SK-N-SH (cell line): ENCODE data around the gene CDC45. TPM values are rescaled to one million over a fixed set of nuclear protein-coding genes. Genes with fewer than 3 reads are reported as not detected.

Source experiments
- CTCF ChIA-PET: fragments of 300-600, 350-600 bp; formaldehyde crosslinking; extraction: SDS; loops from one replicate; lab custom pipeline; 2021; lab: Yijun Ruan, JAX
- POLR2A ChIA-PET: fragments of 350-600 bp; sonication (Branson Sonifier 250); formaldehyde crosslinking; extraction: SDS; loops from one replicate; lab custom pipeline; 2020; ENCODE audit warnings: antibody characterized with exemption, inconsistent platforms; lab: Yijun Ruan, JAX
- DNase-seq: peaks from one replicate; pipeline ENCODE4 v3.0.0; 2012
- H2AFZ ChIP-seq: fragments of 200-600 bp; sonication (generic); 2 replicates; pipeline ENCODE4 v1.8.1; 2016; ENCODE audit warnings: antibody characterized with exemption, mild to moderate bottlenecking, low read depth
- H3F3A ChIP-seq: fragments of 200-600 bp; sonication (generic); replicated peaks from 2 replicates; pipeline ENCODE3; 2016; ENCODE audit warnings: antibody characterized with exemption, mild to moderate bottlenecking; ENCODE audit not compliant: insufficient read depth
- H3K27ac ChIP-seq, 2 experiments: fragments of 200-500 bp in 1 of 2; fragments of 200-600 bp in 1 of 2; sonication (Bioruptor generic) in 1 of 2; sonication (generic), shearing (Covaris generic) in 1 of 2; 2 replicates each; pipeline versions ENCODE4 v1.5.1 to v1.6.1; 2014 to 2016; ENCODE audit warnings: low read depth in 2 of 2, inconsistent platforms in 1 of 2, low read length in 1 of 2, mild to moderate bottlenecking in 1 of 2, mixed read lengths in 1 of 2
- H3K27me3 ChIP-seq: fragments of 200-600 bp; sonication (generic), shearing (Covaris generic); 2 replicates; pipeline ENCODE4 v1.6.1; 2016; ENCODE audit warnings: mixed run types; ENCODE audit not compliant: insufficient read depth
- H3K36me3 ChIP-seq, 2 experiments: fragments of 200-500 bp in 1 of 2; fragments of 200-600 bp in 1 of 2; sonication (Bioruptor generic) in 1 of 2; sonication (generic) in 1 of 2; replicated peaks in 1 of 2; 2 replicates each; pipeline versions ENCODE3 to v1.5.1; 2014 to 2016; ENCODE audit warnings: low read length in 1 of 2, mild to moderate bottlenecking in 1 of 2; ENCODE audit not compliant: insufficient read depth in 2 of 2, control insufficient read depth in 1 of 2
- H3K4me1 ChIP-seq, 2 experiments: fragments of 200-500 bp in 1 of 2; fragments of 200-600 bp in 1 of 2; sonication (Bioruptor generic) in 1 of 2; sonication (generic), shearing (Covaris generic) in 1 of 2; 2 replicates each; pipeline versions ENCODE4 v1.5.1 to v1.6.1; 2014 to 2016; ENCODE audit warnings: low read depth in 1 of 2, low read length in 1 of 2, mixed run types in 1 of 2; ENCODE audit not compliant: insufficient read depth in 2 of 2, control insufficient read depth in 1 of 2
- H3K4me2 ChIP-seq: fragments of 200-600 bp; sonication (generic), shearing (Covaris generic); 2 replicates; pipeline ENCODE4 v1.6.1; 2017; ENCODE audit warnings: mixed run types
- H3K4me3 ChIP-seq, 2 experiments: fragments of 200-500 bp in 1 of 2; fragments of 200-600 bp in 1 of 2; sonication (Bioruptor generic) in 1 of 2; sonication (generic), shearing (Covaris generic) in 1 of 2; 2 replicates each; pipeline versions ENCODE4 v1.5.1 to v1.8.1; 2014 to 2016; ENCODE audit warnings: low read depth in 2 of 2, inconsistent platforms in 1 of 2, low read length in 1 of 2, mild to moderate bottlenecking in 1 of 2, mixed read lengths in 1 of 2, moderate library complexity in 1 of 2
- H3K79me2 ChIP-seq: fragments of 200-600 bp; sonication (generic); 2 replicates; pipeline ENCODE4 v1.8.1; 2017; ENCODE audit warnings: mild to moderate bottlenecking; ENCODE audit not compliant: insufficient read depth
- H3K9ac ChIP-seq: fragments of 200-600 bp; sonication (generic); 2 replicates; pipeline ENCODE4 v1.6.1; 2017; ENCODE audit warnings: mixed run types
- H3K9me2 ChIP-seq: fragments of 200-600 bp; sonication (generic); 2 replicates; pipeline ENCODE4 v1.6.1; 2017; ENCODE audit warnings: mixed run types
- H3K9me3 ChIP-seq: fragments of 200-600 bp; sonication (generic); 2 replicates; pipeline ENCODE4 v1.6.1; 2017; ENCODE audit warnings: mixed run types, mild to moderate bottlenecking, moderate library complexity
- H4K20me1 ChIP-seq: fragments of 200-600 bp; sonication (generic); 2 replicates; pipeline ENCODE4 v1.6.1; 2017; ENCODE audit warnings: mild to moderate bottlenecking, mixed run types; ENCODE audit not compliant: insufficient read depth
- ELF1 ChIP-seq: IDR thresholded peaks from 2 replicates; pipeline ENCODE4 v1.4.0; 2012
- EP300 ChIP-seq, 2 experiments: IDR thresholded peaks; 2 replicates each; pipeline versions ENCODE4 v1.4.0 to v1.6.1; 2012; ENCODE audit warnings: borderline replicate concordance in 1 of 2, low read depth in 1 of 2, low read length in 1 of 2
- EZH2phosphoT487 ChIP-seq: fragments of 200-600 bp; sonication (generic); IDR thresholded peaks from 2 replicates; pipeline ENCODE4 v1.6.1; 2017; ENCODE audit warnings: low read depth, mixed run types, mild to moderate bottlenecking, antibody characterized with exemption, moderate library complexity, borderline replicate concordance
- FOSL2 ChIP-seq: IDR thresholded peaks from 2 replicates; pipeline ENCODE4 v1.4.0; 2012; ENCODE audit warnings: low read depth, mild to moderate bottlenecking, moderate library complexity, borderline replicate concordance
- FOXJ3 ChIP-seq: sonication (generic); formaldehyde crosslinking; IDR thresholded peaks from 2 replicates; pipeline ENCODE4 v1.5.1; 2020; ENCODE audit warnings: mild to moderate bottlenecking, missing genetic modification reagents
- FOXM1 ChIP-seq: IDR thresholded peaks from 2 replicates; pipeline ENCODE4 v1.4.0; 2012; ENCODE audit warnings: low read depth, mild to moderate bottlenecking
- GATA2 ChIP-seq: sonication (generic); formaldehyde crosslinking; IDR thresholded peaks from 2 replicates; pipeline ENCODE4 v1.5.0; 2020; ENCODE audit warnings: mild to moderate bottlenecking, missing genetic modification reagents
- IRF3 ChIP-seq: fragments of 150-350 bp; IDR thresholded peaks from 2 replicates; pipeline ENCODE4 v1.6.1; 2016; ENCODE audit warnings: mild to moderate bottlenecking, low read depth, low read length
- JUND ChIP-seq: IDR thresholded peaks from 2 replicates; pipeline ENCODE4 v1.4.0; 2012
- MAX ChIP-seq: IDR thresholded peaks from 2 replicates; pipeline ENCODE4 v1.4.0; 2012; ENCODE audit warnings: low read depth
- MEF2A ChIP-seq: IDR thresholded peaks from 2 replicates; pipeline ENCODE4 v1.4.0; 2012; ENCODE audit warnings: low read depth, borderline replicate concordance
- RAD21 ChIP-seq: IDR thresholded peaks from 2 replicates; pipeline ENCODE4 v1.6.1; 2012; ENCODE audit warnings: mild to moderate bottlenecking, low read length
- RCOR1 ChIP-seq: fragments of 150-350 bp; IDR thresholded peaks from 2 replicates; pipeline ENCODE4 v1.6.1; 2017; ENCODE audit warnings: antibody characterized with exemption, low read length
- TAF1 ChIP-seq: IDR thresholded peaks from 2 replicates; pipeline ENCODE4 v1.6.1; 2012; ENCODE audit warnings: low read depth, mild to moderate bottlenecking, low read length, moderate library complexity, borderline replicate concordance
- TCF12 ChIP-seq: IDR thresholded peaks from 2 replicates; pipeline ENCODE4 v1.4.0; 2012
- TEAD4 ChIP-seq: IDR thresholded peaks from 2 replicates; pipeline ENCODE4 v1.4.0; 2012; ENCODE audit warnings: mild to moderate bottlenecking, borderline replicate concordance; ENCODE audit not compliant: insufficient read depth
- USF1 ChIP-seq: IDR thresholded peaks from 2 replicates; pipeline ENCODE4 v1.4.0; 2012; ENCODE audit warnings: low read depth, borderline replicate concordance
- YY1 ChIP-seq: IDR thresholded peaks from 2 replicates; pipeline ENCODE4 v1.4.0; 2012; ENCODE audit warnings: low read depth, mild to moderate bottlenecking
- ZBTB33 ChIP-seq: IDR thresholded peaks from 2 replicates; pipeline ENCODE4 v1.4.0; 2012; ENCODE audit warnings: low read depth, borderline replicate concordance
- WGBS: methylation state at CpG from one replicate; pipeline ENCODE4 v1.1.6; 2017; ENCODE audit warnings: low lambda C conversion rate; 5-methylcytosine and 5-hydroxymethylcytosine counted together
- polyA plus RNA-seq, 3 experiments: library from polyadenylated mRNA; depleted of rRNA; stranded (reverse); fragments of >200 nt; gene quantifications; 2 replicates each; pipeline ENCODE4 v1.2.3, GENCODE V29; 2012

The CDC45 gene
- polyA plus RNA-seq, 1 of the 3 experiments (the other 2 are of a cell fraction), result 23.6 TPM

- no peaks in the 10 kb centered on the region for H3K9me2 ChIP-seq
- H3K27me3 ChIP-seq, result no peaks in the 10 kb centered on the region; the same call in 1 of the 2 replicates
- 82% methylated on average over 15 of the region's 17 CpGs for WGBS
- no peak for DNase-seq
- no peak overlapping the region for H3K4me3 ChIP-seq
- H3F3A ChIP-seq, result no peaks in the 10 kb centered on the region
- no peaks in the 10 kb centered on the region for H3K79me2 ChIP-seq
- peaks cover 0 to 10% of the 10 kb centered on the region in 2 experiments; a peak in 1 of 4 replicates for H3K4me1 ChIP-seq
- no peaks in the 10 kb centered on the region for H4K20me1 ChIP-seq
- TF ChIP-seq EZH2phosphoT487 (no peak), JUND (no peak)
- TF ChIP-seq, all 33 proteins: peak for 0
- ChIA-PET CTCF (interaction anchor here (1.1 kb wide), 1 partner anchor 102 kb away, joined by 4 read pairs; no protein-coding TSS in a partner anchor), POLR2A (no interaction called here)
- Histone ChIP-seq H2AFZ (no peak overlapping the region), H3K4me2 (no peak overlapping the region), H3K9ac (no peak overlapping the region), H3K36me3 (no peaks in the 10 kb centered on the region), H3K9me3 (no peaks in the 10 kb centered on the region), H3K27ac (no peak overlapping the region)
Measured at GRCh38 chr22:19527861-19528417, 48.2 kb downstream of the CDC45 start.

GRCh38 chr22:19529811-19530210 lies 50.1 kb downstream of the CDC45 start:
- no peaks in the 10 kb centered on the region for H3K36me3 ChIP-seq
- no peaks in the 10 kb centered on the region for H3K9me3 ChIP-seq
- DNase-seq, result no peak
- H3K9ac ChIP-seq, result no peak overlapping the region
- ChIA-PET CTCF (interaction anchor here (0.6 to 1.8 kb wide), 2 partner anchors 96 to 100 kb away, joined by 3 to 7 read pairs; no protein-coding TSS in a partner anchor), POLR2A (no interaction called here)
- H3K27ac ChIP-seq, result no peak overlapping the region
- H3K4me2 ChIP-seq, result no peak overlapping the region
- no peaks in the 10 kb centered on the region for H3K79me2 ChIP-seq
- no peak overlapping the region for H3K4me3 ChIP-seq
- H2AFZ ChIP-seq, result no peak overlapping the region
- H3K4me1 ChIP-seq, result peaks cover 0 to 4% of the 10 kb centered on the region in 2 experiments; a peak in 1 of 4 replicates
- TF ChIP-seq EP300 (IDR thresholded peaks at IDR 0.05; ENCODE audit: borderline replicate concordance in 1 of 2, low read depth in 1 of 2, low read length in 1 of 2) (no peak), FOXJ3 (no peak), YY1 (no peak), MEF2A (no peak), FOXM1 (no peak), GATA2 (CRISPR knock-in tag) (no peak), TCF12 (no peak), TAF1 (no peak)
- H3K9me2 ChIP-seq, result no peaks in the 10 kb centered on the region
- no peaks in the 10 kb centered on the region; the same call in 1 of the 2 replicates for H3K27me3 ChIP-seq
- 62% methylated on average over 4 of the region's 4 CpGs for WGBS
- no peaks in the 10 kb centered on the region for H4K20me1 ChIP-seq
- no peaks in the 10 kb centered on the region for H3F3A ChIP-seq

- Histone ChIP-seq H3K9me3 (no peaks in the 10 kb centered on the region), H3F3A (no peaks in the 10 kb centered on the region), H3K4me3 (no peak overlapping the region), H3K4me2 (no peak overlapping the region)
- CTCF ChIA-PET, result interaction anchor here (1.5 to 1.8 kb wide), 2 partner anchors 9 to 99 kb away, joined by 3 to 7 read pairs; no protein-coding TSS in a partner anchor
- TF ChIP-seq MAX (no peak), MEF2A (no peak), FOSL2 (no peak), ZBTB33 (no peak), ELF1 (no peak), TCF12 (no peak), TEAD4 (no peak), RAD21 (no peak), IRF3 (no peak), RCOR1 (no peak), TAF1 (no peak), USF1 (no peak)
- TF ChIP-seq, all 33 proteins: peak for 0
- Histone ChIP-seq H3K4me1 (peaks cover 0 to 4% of the 10 kb centered on the region in 2 experiments; a peak in 1 of 4 replicates), H4K20me1 (no peaks in the 10 kb centered on the region), H3K27ac (no peak overlapping the region), H3K79me2 (no peaks in the 10 kb centered on the region), H3K36me3 (no peaks in the 10 kb centered on the region), H2AFZ (no peak overlapping the region), H3K9ac (no peak overlapping the region), H3K27me3 (no peaks in the 10 kb centered on the region; the same call in 1 of the 2 replicates), H3K9me2 (no peaks in the 10 kb centered on the region)
- DNase-seq, result no peak
- POLR2A ChIA-PET, result no interaction called here
- WGBS, result 7% methylated on average over 2 of the region's 3 CpGs
Measured at GRCh38 chr22:19530751-19531150, 51.0 kb downstream of the CDC45 start.
